Mesenchymal stem cell (in vitro differentiated cells and primary cell): ENCODE results near the gene SUSD4.

Experiments used
- DNase-seq: peaks from one replicate; pipeline ENCODE4 v3.0.0-alpha.2; 2013
- H2AFZ ChIP-seq: one replicate; pipeline ENCODE4 v1.6.1; 2013; ENCODE audit warnings: low read depth, mild to moderate bottlenecking, control low read depth, inconsistent platforms, low read length, moderate library complexity
- H2AK5ac ChIP-seq: 2 replicates; pipeline ENCODE4 v1.6.1; 2013; ENCODE audit warnings: low read length, moderate library complexity, mild to moderate bottlenecking, inconsistent platforms; ENCODE audit not compliant: severe bottlenecking
- H2BK120ac ChIP-seq: one replicate; pipeline ENCODE4 v1.6.1; 2013; ENCODE audit warnings: low read depth, mild to moderate bottlenecking, inconsistent platforms, low read length, moderate library complexity
- H2BK12ac ChIP-seq, 2 experiments: one replicate each; pipeline ENCODE4 v1.6.1; 2013; ENCODE audit warnings: inconsistent platforms in 2 of 2, low read length in 2 of 2, mild to moderate bottlenecking in 2 of 2, moderate library complexity in 2 of 2, control low read depth in 1 of 2
- H2BK15ac ChIP-seq: one replicate; pipeline ENCODE4 v1.6.1; 2013; ENCODE audit warnings: mild to moderate bottlenecking, low read depth, inconsistent platforms; ENCODE audit not compliant: poor library complexity, severe bottlenecking
- H2BK5ac ChIP-seq: 2 replicates; pipeline ENCODE4 v1.6.1; 2013; ENCODE audit warnings: low read depth, mild to moderate bottlenecking, low read length, control low read depth, inconsistent platforms; ENCODE audit not compliant: poor library complexity, severe bottlenecking
- H3K14ac ChIP-seq, 2 experiments: one replicate each; pipeline ENCODE4 v1.6.1; 2013; ENCODE audit warnings: inconsistent platforms in 2 of 2, low read length in 2 of 2, control low read depth in 1 of 2, mild to moderate bottlenecking in 1 of 2, moderate library complexity in 1 of 2
- H3K18ac ChIP-seq, 2 experiments: one replicate each; pipeline ENCODE4 v1.6.1; 2013; ENCODE audit warnings: inconsistent platforms in 2 of 2, low read length in 2 of 2, control low read depth in 1 of 2, low read depth in 1 of 2, mild to moderate bottlenecking in 1 of 2
- H3K23ac ChIP-seq, 2 experiments: one replicate each; pipeline ENCODE4 v1.6.1; 2013; ENCODE audit warnings: inconsistent platforms in 2 of 2, low read length in 2 of 2, mild to moderate bottlenecking in 2 of 2, moderate library complexity in 2 of 2, control low read depth in 1 of 2
- H3K27ac ChIP-seq: 2 replicates; pipeline ENCODE4 v1.5.1; 2013; ENCODE audit warnings: mild to moderate bottlenecking, moderate library complexity, low read length, control low read depth, inconsistent platforms; ENCODE audit not compliant: poor library complexity, severe bottlenecking
- H3K27me3 ChIP-seq, 2 experiments: 2 replicates each; pipeline versions ENCODE4 v1.6.1 to v1.7.0; 2013; ENCODE audit warnings: low read length in 2 of 2, mild to moderate bottlenecking in 2 of 2, moderate library complexity in 2 of 2, control low read depth in 1 of 2, inconsistent platforms in 1 of 2; ENCODE audit not compliant: control insufficient read depth in 1 of 2, insufficient read depth in 1 of 2
- H3K36me3 ChIP-seq, 2 experiments: 2 replicates each; pipeline versions ENCODE4 v1.6.1 to v1.7.0; 2013; ENCODE audit warnings: low read length in 2 of 2, control low read depth in 1 of 2, inconsistent platforms in 1 of 2, low read depth in 1 of 2, mild to moderate bottlenecking in 1 of 2; ENCODE audit not compliant: insufficient read depth in 2 of 2, control insufficient read depth in 1 of 2
- H3K4ac ChIP-seq, 2 experiments: one replicate each; pipeline ENCODE4 v1.6.1; 2013; ENCODE audit warnings: inconsistent platforms in 2 of 2, low read length in 2 of 2, mild to moderate bottlenecking in 2 of 2, moderate library complexity in 2 of 2, control low read depth in 1 of 2, low read depth in 1 of 2
- H3K4me1 ChIP-seq: 2 replicates; pipeline ENCODE4 v1.6.1; 2013; ENCODE audit warnings: low read depth, low read length, control low read depth; ENCODE audit not compliant: control insufficient read depth, insufficient read depth
- H3K4me2 ChIP-seq: 2 replicates; pipeline ENCODE4 v1.6.1; 2013; ENCODE audit warnings: low read length, mild to moderate bottlenecking, inconsistent platforms; ENCODE audit not compliant: poor library complexity, severe bottlenecking
- H3K4me3 ChIP-seq, 2 experiments: 2 replicates each; pipeline versions ENCODE4 v1.5.1 to v1.7.0; 2013; ENCODE audit warnings: low read length in 2 of 2, mild to moderate bottlenecking in 2 of 2, control low read depth in 1 of 2, low read depth in 1 of 2; ENCODE audit not compliant: insufficient read depth in 1 of 2
- H3K79me1 ChIP-seq: replicated peaks from 2 replicates; pipeline ENCODE4 v1.6.1; 2013; ENCODE audit warnings: mild to moderate bottlenecking, control low read depth, low read length, inconsistent platforms; ENCODE audit not compliant: poor library complexity, severe bottlenecking
- H3K9ac ChIP-seq: 2 replicates; pipeline ENCODE4 v1.7.0; 2013; ENCODE audit warnings: mild to moderate bottlenecking, low read length, moderate library complexity
- H3K9me3 ChIP-seq: 2 replicates; pipeline ENCODE4 v1.7.0; 2013; ENCODE audit warnings: mild to moderate bottlenecking, low read length; ENCODE audit not compliant: control insufficient read depth
- H4K8ac ChIP-seq: one replicate; pipeline ENCODE4 v1.6.1; 2013; ENCODE audit warnings: inconsistent platforms, mild to moderate bottlenecking, low read length, moderate library complexity
- H4K91ac ChIP-seq: one replicate; pipeline ENCODE4 v1.6.1; 2013; ENCODE audit warnings: mild to moderate bottlenecking, low read length, inconsistent platforms
- WGBS: methylation state at CpG from one replicate; pipeline ENCODE4 v1.1.7; 2013; ENCODE audit warnings: mixed read lengths; 5-methylcytosine and 5-hydroxymethylcytosine counted together

The SUSD4 gene

GRCh38 chr1:223319905-223320580, 43.9 kb downstream of the SUSD4 start:
- no peak overlapping the region for H2BK120ac ChIP-seq
- no peak overlapping the region for H3K4me3 ChIP-seq
- no peak overlapping the region for H2AFZ ChIP-seq
- peaks cover 21 to 71% of the 10 kb centered on the region in 2 experiments for H3K27me3 ChIP-seq
- no peak overlapping the region for H2BK15ac ChIP-seq
- no peak overlapping the region for H3K18ac ChIP-seq
- no peak overlapping the region for H3K27ac ChIP-seq
- H2AK5ac ChIP-seq, result no peak overlapping the region
- no peaks in the 10 kb centered on the region for H3K79me1 ChIP-seq
- no peak overlapping the region for H2BK5ac ChIP-seq
- H3K9ac ChIP-seq, result no peak overlapping the region
- H3K4ac ChIP-seq, result no peak overlapping the region
- no peak overlapping the region for H3K23ac ChIP-seq
- H3K4me1 ChIP-seq, result no peaks in the 10 kb centered on the region
- 74% methylated on average over 9 of the region's 11 CpGs for WGBS
- no peaks in the 10 kb centered on the region for H3K9me3 ChIP-seq
- no peak for DNase-seq
- no peak overlapping the region for H3K4me2 ChIP-seq
- no peaks in the 10 kb centered on the region for H3K36me3 ChIP-seq
- no peak overlapping the region for H4K91ac ChIP-seq
- H4K8ac ChIP-seq, result no peak overlapping the region
- H2BK12ac ChIP-seq, result no peak overlapping the region
- no peak overlapping the region for H3K14ac ChIP-seq

GRCh38 chr1:223319398-223319797, 44.6 kb downstream of the SUSD4 start:
- Histone ChIP-seq H3K9me3 (no peaks in the 10 kb centered on the region), H2AK5ac (no peak overlapping the region), H3K4me1 (no peaks in the 10 kb centered on the region), H2BK15ac (no peak overlapping the region), H3K36me3 (no peaks in the 10 kb centered on the region), H3K18ac (no peak overlapping the region), H3K4me2 (no peak overlapping the region), H3K27me3 (peaks cover 21 to 67% of the 10 kb centered on the region in 2 experiments), H3K4ac (no peak overlapping the region), H2BK12ac (no peak overlapping the region), H2BK5ac (no peak overlapping the region), H4K91ac (no peak overlapping the region), H4K8ac (no peak overlapping the region), H3K14ac (no peak overlapping the region), H3K79me1 (no peaks in the 10 kb centered on the region), H3K9ac (no peak overlapping the region), H3K23ac (no peak overlapping the region), H2BK120ac (no peak overlapping the region), H3K27ac (no peak overlapping the region), H3K4me3 (no peak overlapping the region), H2AFZ (no peak overlapping the region)
- no peak for DNase-seq
- WGBS, result 77% methylated on average over 3 of the region's 3 CpGs

GRCh38 chr1:223316082-223316481, 47.9 kb downstream of the SUSD4 start:
- Histone ChIP-seq H3K18ac (no peak overlapping the region), H3K14ac (no peak overlapping the region), H3K4ac (no peak overlapping the region), H3K36me3 (no peaks in the 10 kb centered on the region), H2BK15ac (no peak overlapping the region), H2BK5ac (no peak overlapping the region), H3K9me3 (no peaks in the 10 kb centered on the region), H3K23ac (no peak overlapping the region), H4K91ac (no peak overlapping the region), H3K27ac (no peak overlapping the region), H3K4me1 (no peaks in the 10 kb centered on the region), H2BK120ac (no peak overlapping the region), H3K4me2 (no peak overlapping the region), H2AFZ (no peak overlapping the region), H2AK5ac (no peak overlapping the region), H3K27me3 (peaks cover 20 to 43% of the 10 kb centered on the region in 2 experiments), H4K8ac (no peak overlapping the region), H3K9ac (no peak overlapping the region), H3K4me3 (no peak overlapping the region), H3K79me1 (no peaks in the 10 kb centered on the region), H2BK12ac (no peak overlapping the region)
- no peak for DNase-seq
- WGBS, result 62% methylated on average over 3 of the region's 3 CpGs

- Histone ChIP-seq H3K27me3 (peaks cover 20 to 39% of the 10 kb centered on the region in 2 experiments), H4K91ac (no peak overlapping the region), H2AK5ac (no peak overlapping the region), H3K9ac (no peak overlapping the region), H3K27ac (no peak overlapping the region), H4K8ac (no peak overlapping the region), H3K36me3 (no peaks in the 10 kb centered on the region), H3K4me1 (no peaks in the 10 kb centered on the region), H2BK15ac (no peak overlapping the region), H3K23ac (no peak overlapping the region), H2BK5ac (no peak overlapping the region), H3K4ac (no peak overlapping the region), H3K79me1 (no peaks in the 10 kb centered on the region), H2BK120ac (no peak overlapping the region), H2BK12ac (no peak overlapping the region), H3K4me3 (no peak overlapping the region), H3K4me2 (no peak overlapping the region), H3K14ac (no peak overlapping the region), H3K9me3 (no peaks in the 10 kb centered on the region), H2AFZ (no peak overlapping the region), H3K18ac (no peak overlapping the region)
- WGBS, result 87% methylated on average over 2 of the region's 2 CpGs
- DNase-seq, result no peak
Observed at GRCh38 chr1:223315665-223316064, 48.3 kb downstream of the SUSD4 start.
